ENCODE results near the gene PSMD13.
A peak's percentile ranks its signal among the peaks of the same experiment; 100 is the strongest.
"Not testable (repeated sequence)": the region's sequence is repeated elsewhere in the genome, so short reads cannot be mapped to it uniquely, and the experiment has no call there.

Gene PSMD13

GRCh38 chr11:230431-230830 is 6.3 kb upstream of the PSMD13 start:
- H3K4me3 ChIP-seq (ENCODE audit: low read length): no peak overlapping the region
- no peak for DNase-seq (ENCODE audit: low read depth)
- TF ChIP-seq CTCF (conservative IDR thresholded peaks at IDR 0.05; ENCODE audit: low read depth, low read length): no peak

GRCh38 chr11:232783-233565 is 3.8 kb upstream of the PSMD13 start:
- DNase-seq (ENCODE audit: low read depth): no peak
- no peak for TF ChIP-seq CTCF (conservative IDR thresholded peaks at IDR 0.05; ENCODE audit: low read depth, low read length)
- no peak overlapping the region for H3K4me3 ChIP-seq (ENCODE audit: low read length)

GRCh38 chr11:235180-235579 is 1.6 kb upstream of the PSMD13 start:
- H3K4me3 ChIP-seq (ENCODE audit: low read length): peak overlapping the region; percentile 79
- no peak for TF ChIP-seq CTCF (conservative IDR thresholded peaks at IDR 0.05; ENCODE audit: low read depth, low read length)
- no peak for DNase-seq (ENCODE audit: low read depth)

- H3K4me3 ChIP-seq (ENCODE audit: low read length): peak overlapping the region; percentile 79
- TF ChIP-seq CTCF (conservative IDR thresholded peaks at IDR 0.05; ENCODE audit: low read depth, low read length): no peak
- DNase-seq (ENCODE audit: low read depth): no peak
Observed at GRCh38 chr11:235609-235996, 1.2 kb upstream of the PSMD13 start.

- peak; percentile 4 for TF ChIP-seq CTCF (conservative IDR thresholded peaks at IDR 0.05; ENCODE audit: low read depth, low read length)
- DNase-seq (ENCODE audit: low read depth): peak; percentile 19
- H3K4me3 ChIP-seq (ENCODE audit: low read length): peak within 1 kb of the TSS; percentile 95
Observed at GRCh38 chr11:235997-236773, 591 bp upstream of the PSMD13 start, which contains the start of gene SIRT3. Gene SIRT3 (minus strand): TSS chr11:236342. CDS start chr11:236328, 14 bp downstream.

GRCh38 chr11:238346-238745 is 1.6 kb downstream of the PSMD13 start:
- not testable (repeated sequence) for DNase-seq (ENCODE audit: low read depth)
- H3K4me3 ChIP-seq (ENCODE audit: low read length): peak overlapping the region; percentile 95

GRCh38 chr11:240315-240714 is 3.5 kb downstream of the PSMD13 start:
- no peak for TF ChIP-seq CTCF (conservative IDR thresholded peaks at IDR 0.05; ENCODE audit: low read depth, low read length)

More at GRCh38 chr11:240315-240714, 3.5 kb downstream of the PSMD13 start:
- H3K4me3 ChIP-seq (ENCODE audit: low read length): no peak overlapping the region
- DNase-seq (ENCODE audit: low read depth): no peak

All from retinal pigment epithelial cell (primary cell).